ENCODE data around the gene SNCAIP. TPM values are rescaled to one million over a fixed set of nuclear protein-coding genes. Genes with fewer than 3 reads are reported as not detected.
A peak's percentile ranks its signal among the peaks of the same experiment; 100 is the strongest.

Gene SNCAIP
- total RNA-seq, 3 donors from 2014 or later (not counting 1 experiment from before 2014, with no cell fraction given), result 0.73 TPM; not detected in 2

DNA sequence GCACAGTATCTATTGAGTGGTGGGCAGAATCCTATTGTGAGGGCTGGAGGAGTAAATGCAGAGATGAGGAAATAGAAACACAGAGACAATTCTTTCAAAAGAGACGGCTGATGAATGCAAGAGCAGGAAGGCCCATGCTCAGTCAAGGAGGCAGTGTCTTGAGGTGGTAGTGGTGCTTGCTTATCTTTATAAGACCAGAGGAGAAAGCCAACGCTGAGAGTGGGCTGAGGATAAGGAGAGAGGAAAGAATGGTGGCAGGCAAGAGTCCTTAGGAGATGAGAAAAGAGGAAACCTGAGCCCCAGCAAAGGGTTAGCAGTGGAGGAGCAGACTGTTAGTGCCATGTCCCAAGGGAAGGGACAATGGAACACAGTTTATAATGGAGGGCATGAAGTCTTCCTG lies 86.0 kb downstream of the SNCAIP start:
- no peaks in the 10 kb centered on the region for H3K9me3 ChIP-seq (ENCODE audit: control insufficient read depth, insufficient read depth, low read length)
- WGBS (ENCODE audit: insufficient coverage), result 89% methylated on average over 2 of the region's 2 CpGs
- H3K4me1 ChIP-seq (ENCODE audit: control insufficient read depth, insufficient read depth, low read length), result no peaks in the 10 kb centered on the region
- H3K27ac ChIP-seq (ENCODE audit: low read length), result no peak overlapping the region
- H3K27me3 Mint-ChIP-seq (ENCODE audit: low read depth in 2 of 2), result no peaks in the 10 kb centered on the region
- H3K27ac Mint-ChIP-seq, result no peak overlapping the region
- intact Hi-C loops (cut with micrococcal nuclease), result no loop called here
- H3K36me3 Mint-ChIP-seq, result no peaks in the 10 kb centered on the region
- DNase-seq (no peak), ATAC-seq (no peak)
- H3K36me3 ChIP-seq (ENCODE audit: control insufficient read depth, insufficient read depth, low read length), result no peaks in the 10 kb centered on the region
- no peaks in the 10 kb centered on the region for H3K27me3 ChIP-seq (ENCODE audit: control insufficient read depth, insufficient read depth, low read length)
- H3K4me3 Mint-ChIP-seq, result no peak overlapping the region
- no peak overlapping the region for H3K4me3 ChIP-seq (ENCODE audit: low read length)
- peaks cover 3 to 8% of the 10 kb centered on the region in 2 donors for H3K9me3 Mint-ChIP-seq
- TF ChIP-seq, protein P1, sequence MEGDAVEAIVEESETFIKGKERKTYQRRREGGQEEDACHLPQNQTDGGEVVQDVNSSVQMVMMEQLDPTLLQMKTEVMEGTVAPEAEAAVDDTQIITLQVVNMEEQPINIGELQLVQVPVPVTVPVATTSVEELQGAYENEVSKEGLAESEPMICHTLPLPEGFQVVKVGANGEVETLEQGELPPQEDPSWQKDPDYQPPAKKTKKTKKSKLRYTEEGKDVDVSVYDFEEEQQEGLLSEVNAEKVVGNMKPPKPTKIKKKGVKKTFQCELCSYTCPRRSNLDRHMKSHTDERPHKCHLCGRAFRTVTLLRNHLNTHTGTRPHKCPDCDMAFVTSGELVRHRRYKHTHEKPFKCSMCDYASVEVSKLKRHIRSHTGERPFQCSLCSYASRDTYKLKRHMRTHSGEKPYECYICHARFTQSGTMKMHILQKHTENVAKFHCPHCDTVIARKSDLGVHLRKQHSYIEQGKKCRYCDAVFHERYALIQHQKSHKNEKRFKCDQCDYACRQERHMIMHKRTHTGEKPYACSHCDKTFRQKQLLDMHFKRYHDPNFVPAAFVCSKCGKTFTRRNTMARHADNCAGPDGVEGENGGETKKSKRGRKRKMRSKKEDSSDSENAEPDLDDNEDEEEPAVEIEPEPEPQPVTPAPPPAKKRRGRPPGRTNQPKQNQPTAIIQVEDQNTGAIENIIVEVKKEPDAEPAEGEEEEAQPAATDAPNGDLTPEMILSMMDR (IDR thresholded peaks at IDR 0.05), result no peak
- no peaks in the 10 kb centered on the region for H3K4me1 Mint-ChIP-seq

DNA sequence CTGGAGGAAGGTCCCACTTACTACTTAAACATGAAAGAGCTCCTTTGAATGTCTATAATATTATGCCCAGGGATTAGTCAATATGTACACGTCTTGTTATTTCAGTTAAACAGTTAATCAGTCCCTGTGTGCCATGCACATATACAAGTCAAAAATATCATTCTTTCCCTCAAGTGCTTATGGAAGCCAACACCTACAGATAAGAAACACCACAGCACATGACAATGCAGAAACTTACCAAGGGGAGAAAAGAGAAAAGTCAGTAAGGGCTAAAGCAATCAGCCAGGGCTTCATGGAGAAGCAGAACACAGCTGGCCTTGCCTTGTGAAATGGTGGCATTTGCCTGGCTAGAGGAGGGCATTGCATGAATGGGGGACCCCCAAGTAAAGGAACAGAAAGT lies 88.3 kb downstream of the SNCAIP start:
- peak in 1 of 3 donors; percentile 30 for ATAC-seq
- H3K27me3 Mint-ChIP-seq (ENCODE audit: low read depth in 2 of 2), result no peaks in the 10 kb centered on the region
- peaks cover 3 to 8% of the 10 kb centered on the region in 2 donors for H3K9me3 Mint-ChIP-seq
- Histone ChIP-seq H3K27ac (ENCODE audit: low read length) (no peak overlapping the region), H3K4me3 (ENCODE audit: low read length) (no peak overlapping the region), H3K4me1 (ENCODE audit: control insufficient read depth, insufficient read depth, low read length) (no peaks in the 10 kb centered on the region), H3K9me3 (ENCODE audit: control insufficient read depth, insufficient read depth, low read length) (no peaks in the 10 kb centered on the region), H3K36me3 (ENCODE audit: control insufficient read depth, insufficient read depth, low read length) (no peaks in the 10 kb centered on the region), H3K27me3 (ENCODE audit: control insufficient read depth, insufficient read depth, low read length) (no peaks in the 10 kb centered on the region)
- H3K27ac Mint-ChIP-seq, result no peak overlapping the region
- intact Hi-C loops (cut with micrococcal nuclease), result no loop called here
- no peak for DNase-seq
- H3K4me1 Mint-ChIP-seq, result no peaks in the 10 kb centered on the region
- 88% methylated on average over 1 of the region's 1 CpG for WGBS (ENCODE audit: insufficient coverage)
- H3K4me3 Mint-ChIP-seq, result no peak overlapping the region
- H3K36me3 Mint-ChIP-seq, result no peaks in the 10 kb centered on the region
- TF ChIP-seq, protein P1 (IDR thresholded peaks at IDR 0.05), result no peak

DNA sequence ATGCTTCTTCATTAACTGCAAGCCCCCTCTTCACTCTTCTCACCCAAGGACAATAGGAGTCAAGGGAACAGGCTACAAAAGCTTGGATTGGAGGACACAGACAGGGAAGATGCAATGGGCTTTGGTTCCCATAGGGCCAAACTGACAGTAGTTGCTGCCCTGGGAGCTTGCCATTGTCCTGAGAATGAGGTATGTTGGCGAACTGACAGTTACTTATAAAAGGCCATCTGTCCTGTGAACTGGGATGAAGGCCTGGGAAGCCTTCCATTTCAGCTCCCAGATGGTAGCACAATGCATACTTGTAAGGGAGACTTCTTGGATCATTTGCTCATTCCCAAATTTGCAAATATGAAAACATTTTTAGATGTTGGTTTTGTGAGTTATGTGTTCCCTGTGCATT lies 88.9 kb downstream of the SNCAIP start:
- 78% methylated on average over 1 of the region's 1 CpG for WGBS (ENCODE audit: insufficient coverage)

More for the DNA sequence above, 88.9 kb downstream of the SNCAIP start:
- no peak overlapping the region for H3K4me3 Mint-ChIP-seq
- H3K4me3 ChIP-seq (ENCODE audit: low read length), result no peak overlapping the region
- H3K9me3 Mint-ChIP-seq, result peaks cover 3 to 8% of the 10 kb centered on the region in 2 donors
- H3K4me1 Mint-ChIP-seq, result no peaks in the 10 kb centered on the region
- H3K36me3 ChIP-seq (ENCODE audit: control insufficient read depth, insufficient read depth, low read length), result no peaks in the 10 kb centered on the region
- H3K27me3 ChIP-seq (ENCODE audit: control insufficient read depth, insufficient read depth, low read length), result no peaks in the 10 kb centered on the region
- DNase-seq (no peak), ATAC-seq (no peak)
- H3K27me3 Mint-ChIP-seq (ENCODE audit: low read depth in 2 of 2), result no peaks in the 10 kb centered on the region
- TF ChIP-seq, protein P1 (IDR thresholded peaks at IDR 0.05), result no peak
- no peaks in the 10 kb centered on the region for H3K9me3 ChIP-seq (ENCODE audit: control insufficient read depth, insufficient read depth, low read length)
- H3K4me1 ChIP-seq (ENCODE audit: control insufficient read depth, insufficient read depth, low read length), result no peaks in the 10 kb centered on the region
- no peaks in the 10 kb centered on the region for H3K36me3 Mint-ChIP-seq
- no peak overlapping the region for H3K27ac Mint-ChIP-seq
- no peak overlapping the region for H3K27ac ChIP-seq (ENCODE audit: low read length)
- intact Hi-C loops (cut with micrococcal nuclease), result no loop called here

Data from natural killer cell (primary cell).